AG09319 (cell line): Measurements from ENCODE around the gene SSUH2.
"Not testable (repeated sequence)": the region's sequence is repeated elsewhere in the genome, so short reads cannot be mapped to it uniquely, and the experiment has no call there.

Experiments used
- DNase-seq: peaks from one replicate; pipeline ENCODE4 v3.0.0-alpha.2; 2010; ENCODE audit warnings: low read depth; ENCODE audit errors: extremely low read depth
- TF ChIP-seq, protein P1 (sequence below): IDR thresholded peaks from 2 replicates; pipeline ENCODE4 v1.5.1; 2011; ENCODE audit warnings: low read depth, mild to moderate bottlenecking, inconsistent platforms, low read length, moderate library complexity

The SSUH2 gene

DNA sequence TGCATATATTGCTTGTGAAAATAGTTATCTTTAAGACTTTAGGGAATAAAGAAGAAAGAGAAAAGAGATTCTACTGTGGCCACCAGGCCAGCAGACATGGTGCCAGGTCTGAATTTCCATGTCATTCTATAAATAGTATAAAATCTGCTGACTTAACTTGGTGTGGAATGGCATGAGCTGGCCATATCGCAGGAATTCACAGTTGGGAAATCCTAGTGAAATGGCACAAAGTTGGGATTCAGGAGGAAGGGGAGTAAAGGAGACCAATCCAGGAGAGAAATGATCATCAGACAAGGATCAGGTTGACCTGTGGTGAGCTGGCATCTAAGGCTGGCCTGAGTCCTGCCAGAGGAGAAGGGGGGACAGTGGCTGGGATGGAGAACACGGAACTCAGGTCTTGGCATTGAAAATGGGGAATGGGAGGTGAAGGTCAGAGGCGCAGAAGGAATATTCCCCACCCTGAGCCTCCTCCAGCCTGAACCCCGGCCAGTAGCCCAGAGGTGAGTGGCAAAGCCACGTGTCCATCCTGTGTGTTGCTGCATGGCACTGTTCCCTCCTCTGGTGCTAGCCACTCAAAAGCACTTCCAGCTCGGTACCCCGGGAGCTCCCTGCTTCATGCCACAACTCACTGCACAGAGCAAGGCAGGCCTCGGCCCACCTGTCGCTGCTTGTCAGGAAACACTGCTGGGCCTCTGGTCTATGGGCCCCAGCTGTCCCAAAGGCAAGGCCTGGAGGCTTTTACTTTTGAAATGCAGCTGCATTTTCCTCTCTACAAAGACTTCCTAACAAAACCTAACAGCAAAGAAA is 51.4 kb downstream of the SSUH2 start:
- TF ChIP-seq, protein P1, sequence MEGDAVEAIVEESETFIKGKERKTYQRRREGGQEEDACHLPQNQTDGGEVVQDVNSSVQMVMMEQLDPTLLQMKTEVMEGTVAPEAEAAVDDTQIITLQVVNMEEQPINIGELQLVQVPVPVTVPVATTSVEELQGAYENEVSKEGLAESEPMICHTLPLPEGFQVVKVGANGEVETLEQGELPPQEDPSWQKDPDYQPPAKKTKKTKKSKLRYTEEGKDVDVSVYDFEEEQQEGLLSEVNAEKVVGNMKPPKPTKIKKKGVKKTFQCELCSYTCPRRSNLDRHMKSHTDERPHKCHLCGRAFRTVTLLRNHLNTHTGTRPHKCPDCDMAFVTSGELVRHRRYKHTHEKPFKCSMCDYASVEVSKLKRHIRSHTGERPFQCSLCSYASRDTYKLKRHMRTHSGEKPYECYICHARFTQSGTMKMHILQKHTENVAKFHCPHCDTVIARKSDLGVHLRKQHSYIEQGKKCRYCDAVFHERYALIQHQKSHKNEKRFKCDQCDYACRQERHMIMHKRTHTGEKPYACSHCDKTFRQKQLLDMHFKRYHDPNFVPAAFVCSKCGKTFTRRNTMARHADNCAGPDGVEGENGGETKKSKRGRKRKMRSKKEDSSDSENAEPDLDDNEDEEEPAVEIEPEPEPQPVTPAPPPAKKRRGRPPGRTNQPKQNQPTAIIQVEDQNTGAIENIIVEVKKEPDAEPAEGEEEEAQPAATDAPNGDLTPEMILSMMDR: no peak
- DNase-seq: no peak

DNA sequence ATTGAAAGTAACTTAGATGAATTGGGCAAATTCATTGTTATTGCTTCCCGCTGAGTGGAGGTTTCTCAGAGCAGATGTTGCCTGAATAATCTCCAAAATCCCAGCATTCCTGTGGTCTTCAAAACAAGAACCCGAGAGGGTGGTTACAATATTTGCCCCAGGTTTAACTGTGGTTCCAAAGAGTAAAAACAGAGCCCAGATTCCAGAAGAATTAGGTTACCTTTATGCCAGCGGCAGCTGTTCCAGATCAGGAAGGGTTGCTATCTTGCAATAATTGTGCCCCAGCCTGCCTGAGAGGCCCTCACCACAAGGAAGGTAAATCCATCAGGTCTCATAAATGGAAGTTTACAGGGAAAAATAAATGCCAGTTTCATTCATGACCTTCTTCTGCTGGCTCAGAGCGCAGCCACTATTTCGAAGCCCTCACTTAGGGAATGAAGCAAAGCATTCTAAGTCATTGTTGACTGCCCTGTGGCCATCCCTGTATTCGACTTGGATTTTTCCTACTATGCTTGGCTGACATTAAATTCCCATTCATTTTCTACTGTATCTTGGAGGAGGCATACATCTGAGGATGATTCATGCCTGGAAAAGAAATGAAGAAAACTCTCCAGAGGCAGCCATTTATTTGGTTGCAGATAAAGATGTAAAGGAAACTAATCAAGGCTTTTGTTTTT is 54.6 kb downstream of the SSUH2 start:
- TF ChIP-seq, protein P1: no peak
- no peak for DNase-seq

DNA sequence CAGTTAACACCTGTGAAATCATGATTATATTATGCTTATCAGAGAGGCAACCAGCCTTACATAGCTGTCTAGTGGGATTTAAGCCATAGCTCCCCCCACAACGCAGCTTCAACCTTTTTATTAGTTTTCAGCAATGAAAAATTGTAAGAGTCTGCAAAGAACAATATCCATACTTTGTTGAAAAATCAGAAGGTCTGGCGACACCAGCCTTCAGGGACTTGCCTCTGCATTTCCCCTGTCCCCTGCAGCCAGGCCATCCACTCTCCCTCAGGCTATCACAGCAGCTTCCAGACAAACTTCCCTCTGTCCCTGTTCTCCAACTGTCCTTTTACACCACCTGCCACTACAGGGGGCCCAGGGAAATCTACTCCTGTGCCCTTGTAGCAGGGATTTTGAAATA is 59.9 kb downstream of the SSUH2 start:
- no peak for DNase-seq
- TF ChIP-seq, protein P1: no peak

DNA sequence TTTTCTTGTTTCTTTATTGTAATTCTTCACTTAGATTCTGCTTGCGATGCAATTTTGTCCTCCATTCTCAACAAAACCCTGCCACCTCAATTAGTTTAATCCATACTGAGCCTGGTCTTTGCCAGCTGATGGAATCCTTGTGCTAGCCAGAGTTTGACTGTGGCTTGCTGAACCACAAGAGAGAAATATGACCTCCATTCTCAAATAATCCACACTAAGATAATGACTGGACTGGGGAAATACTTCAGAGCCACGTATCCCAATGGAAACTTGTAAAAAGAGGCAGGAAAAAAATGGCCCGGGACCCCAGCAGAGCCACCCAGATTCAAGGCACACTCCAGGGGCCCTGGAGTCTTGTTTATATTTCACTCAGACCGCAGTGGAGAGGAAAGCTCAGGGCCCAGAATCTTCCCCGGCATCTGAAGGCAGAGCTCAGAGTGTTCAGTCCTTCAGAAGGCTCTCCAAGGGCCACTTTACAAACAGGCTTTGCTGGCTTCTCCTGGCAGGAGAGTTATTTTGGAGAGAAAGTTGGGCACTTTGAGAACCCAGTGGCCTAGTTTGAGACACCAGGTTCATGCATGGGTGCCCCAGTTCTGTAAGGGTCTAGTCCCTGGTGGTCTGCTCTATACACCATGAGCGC is 62.7 kb downstream of the SSUH2 start:
- no peak for DNase-seq
- TF ChIP-seq, protein P1: no peak

DNA sequence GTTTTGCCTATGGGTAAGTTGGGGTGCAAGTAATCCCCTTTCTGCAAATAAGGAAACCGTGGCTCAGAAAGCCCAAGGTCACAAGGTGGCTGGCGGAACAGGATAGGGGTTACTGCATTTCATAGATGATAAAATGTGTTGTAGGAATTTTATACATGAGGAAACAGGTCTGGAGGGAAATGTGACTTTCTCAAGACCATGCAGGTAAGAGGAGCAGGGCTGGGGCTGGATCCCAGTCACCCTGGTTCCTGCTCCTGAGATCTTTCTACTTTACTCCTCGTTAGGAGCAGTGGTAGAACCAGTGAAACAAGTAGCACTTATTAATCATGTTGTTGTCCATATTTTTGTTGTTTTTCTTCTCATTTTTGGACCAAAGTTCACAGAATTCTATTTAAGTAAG is 63.2 kb downstream of the SSUH2 start:
- TF ChIP-seq, protein P1: no peak
- DNase-seq: no peak

DNA sequence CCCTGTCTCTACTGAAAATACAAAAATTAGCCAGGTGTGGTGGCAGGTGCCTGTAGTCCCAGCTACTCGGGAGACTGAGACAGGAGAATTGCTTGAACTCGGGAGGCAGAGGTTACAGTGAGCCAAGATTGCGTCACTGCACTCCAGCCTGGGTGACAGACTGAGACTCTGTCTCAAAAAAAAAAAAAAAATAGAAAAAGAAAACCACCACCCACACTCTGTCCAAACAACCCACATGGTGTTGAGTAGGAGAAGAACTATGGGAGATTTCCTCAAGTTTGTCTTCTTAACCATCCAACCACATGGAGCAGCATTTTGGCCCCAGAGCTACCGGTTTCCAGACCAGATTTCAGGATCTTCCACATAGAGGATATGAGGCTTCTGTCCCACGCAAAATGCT is 64.2 kb downstream of the SSUH2 start:
- not testable (repeated sequence) for DNase-seq

DNA sequence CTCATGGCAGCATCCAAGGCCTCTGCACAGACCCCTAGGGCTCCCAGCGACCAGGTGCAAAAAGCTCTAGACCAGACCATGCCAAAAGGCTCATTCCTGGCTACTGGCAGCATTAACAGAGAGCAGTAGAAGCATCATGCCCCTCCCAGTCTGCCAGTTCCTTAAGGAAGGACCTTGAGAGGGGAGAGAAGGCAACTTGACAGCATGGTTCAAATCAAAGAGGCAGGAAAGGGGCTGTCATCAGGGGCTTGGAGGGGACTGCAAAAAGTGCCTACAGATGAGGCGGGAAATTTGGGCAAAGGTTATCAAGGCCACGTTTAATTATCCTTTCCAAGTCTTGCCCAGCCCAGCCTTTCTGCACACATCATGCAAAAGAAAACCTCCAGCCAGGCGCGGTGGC is 64.7 kb downstream of the SSUH2 start:
- TF ChIP-seq, protein P1: no peak
- DNase-seq: no peak
